ENCODE data around the gene RPL11. TPM values are rescaled to one million over a fixed set of nuclear protein-coding genes. Genes with fewer than 3 reads are reported as not detected.

Gene RPL11
- total RNA-seq, 1 experiment from 2014 or later, result 1,206 TPM

- no TSS peak for BruUV-seq (replicated peaks)
- intact Hi-C loops (cut with micrococcal nuclease; ENCODE audit: unreplicated experiment), result no loop called here
- CTCF ChIA-PET, result no interaction called here
Observed at GRCh38 chr1:23719162-23719820, 27.7 kb downstream of the RPL11 start.

GRCh38 chr1:23720256-23720995 lies 28.8 kb downstream of the RPL11 start:
- ChIA-PET CTCF (no interaction called here), POLR2A (ENCODE audit: low non-redundant PET) (no interaction called here)
- H3K27me3 ChIP-seq (replicated peaks; ENCODE audit: insufficient read depth, low read depth, low read length, poor library complexity), result no peaks in the 10 kb centered on the region
- TF ChIP-seq CTCF (conservative IDR thresholded peaks at IDR 0.05; ENCODE audit: low read depth, low read length), result no peak
- no peak for TF ChIP-seq EZH2 (IDR thresholded peaks at IDR 0.05; ENCODE audit: borderline replicate concordance, low read depth, low read length, poor library complexity, severe bottlenecking)
- H3K4me3 ChIP-seq (ENCODE audit: low read depth, low read length, poor library complexity, severe bottlenecking), result no peak overlapping the region
- intact Hi-C loops (cut with micrococcal nuclease; ENCODE audit: unreplicated experiment), result no loop called here
- H3K4me1 ChIP-seq (ENCODE audit: insufficient read depth, low read length, poor library complexity, severe bottlenecking), result no peaks in the 10 kb centered on the region
- DNase-seq (ENCODE audit: low spot score), result no peak
- no TSS peak for BruUV-seq (replicated peaks)
- H3K27ac ChIP-seq (ENCODE audit: low read depth, low read length, poor library complexity, severe bottlenecking), result no peak overlapping the region
- H3K9me3 ChIP-seq (ENCODE audit: low read depth, low read length, poor library complexity, severe bottlenecking), result no peaks in the 10 kb centered on the region
- no peaks in the 10 kb centered on the region for H3K36me3 ChIP-seq (ENCODE audit: insufficient read depth, low read length, poor library complexity, severe bottlenecking)

More at GRCh38 chr1:23719162-23719820, 27.7 kb downstream of the RPL11 start:
- Histone ChIP-seq H3K9me3 (ENCODE audit: low read depth, low read length, poor library complexity, severe bottlenecking) (no peaks in the 10 kb centered on the region), H3K27me3 (replicated peaks; ENCODE audit: insufficient read depth, low read depth, low read length, poor library complexity) (no peaks in the 10 kb centered on the region), H3K36me3 (ENCODE audit: insufficient read depth, low read length, poor library complexity, severe bottlenecking) (no peaks in the 10 kb centered on the region), H3K27ac (ENCODE audit: low read depth, low read length, poor library complexity, severe bottlenecking) (no peak overlapping the region), H3K4me3 (ENCODE audit: low read depth, low read length, poor library complexity, severe bottlenecking) (no peak overlapping the region), H3K4me1 (ENCODE audit: insufficient read depth, low read length, poor library complexity, severe bottlenecking) (no peaks in the 10 kb centered on the region)
- POLR2A ChIA-PET (ENCODE audit: low non-redundant PET), result no interaction called here
- DNase-seq (ENCODE audit: low spot score), result no peak
- TF ChIP-seq EZH2 (IDR thresholded peaks at IDR 0.05; ENCODE audit: borderline replicate concordance, low read depth, low read length, poor library complexity, severe bottlenecking) (no peak), CTCF (conservative IDR thresholded peaks at IDR 0.05; ENCODE audit: low read depth, low read length) (no peak)

- Histone ChIP-seq H3K4me3 (ENCODE audit: low read depth, low read length, poor library complexity, severe bottlenecking) (no peak overlapping the region), H3K4me1 (ENCODE audit: insufficient read depth, low read length, poor library complexity, severe bottlenecking) (no peaks in the 10 kb centered on the region), H3K36me3 (ENCODE audit: insufficient read depth, low read length, poor library complexity, severe bottlenecking) (no peaks in the 10 kb centered on the region), H3K27ac (ENCODE audit: low read depth, low read length, poor library complexity, severe bottlenecking) (no peak overlapping the region), H3K9me3 (ENCODE audit: low read depth, low read length, poor library complexity, severe bottlenecking) (no peaks in the 10 kb centered on the region), H3K27me3 (replicated peaks; ENCODE audit: insufficient read depth, low read depth, low read length, poor library complexity) (no peaks in the 10 kb centered on the region)
- intact Hi-C loops (cut with micrococcal nuclease; ENCODE audit: unreplicated experiment), result no loop called here
- no TSS peak for BruUV-seq (replicated peaks)
- POLR2A ChIA-PET (ENCODE audit: low non-redundant PET), result no interaction called here
- no peak for DNase-seq (ENCODE audit: low spot score)
- TF ChIP-seq EZH2 (IDR thresholded peaks at IDR 0.05; ENCODE audit: borderline replicate concordance, low read depth, low read length, poor library complexity, severe bottlenecking) (no peak), CTCF (conservative IDR thresholded peaks at IDR 0.05; ENCODE audit: low read depth, low read length) (no peak)
- CTCF ChIA-PET, result interaction anchor here (1.0 kb wide), 1 partner anchor 177 kb away, joined by 3 read pairs; no protein-coding TSS in a partner anchor
Observed at GRCh38 chr1:23722652-23723051, 31.0 kb downstream of the RPL11 start.
